HepG2 (cell line): Measurements from ENCODE around the gene IRF2BPL.

ENCODE experiments used
- SMC3 ChIP-seq: IDR thresholded peaks from 2 replicates; pipeline ENCODE4 v1.6.1; 2011; ENCODE audit warnings: low read length, improper control_type of control experiment
- TAF1 ChIP-seq: sonication (generic); formaldehyde crosslinking; IDR thresholded peaks from 2 replicates; pipeline ENCODE4 v1.4.0; 2020; ENCODE audit warnings: missing genetic modification reagents

- no peak for TF ChIP-seq TAF1 (CRISPR knock-in tag)
- TF ChIP-seq SMC3 = no peak
Observed at GRCh38 chr14:77069551-77069950, 41.0 kb upstream of the IRF2BPL start.
